Right ventricle myocardium superior (tissue), 1 donor: Measurements from ENCODE around the gene BAZ2B. TPM values are rescaled to one million over a fixed set of nuclear protein-coding genes. Genes with fewer than 3 reads are reported as not detected.
A peak's percentile ranks its signal among the peaks of the same experiment; 100 is the strongest.

Experiments used
- ATAC-seq: fragments of 200-7000 bp; cut with Tn5 transposase; one replicate; pipeline ENCODE4 v1.9.1; 2020; ENCODE audit warnings: mild to moderate bottlenecking; ENCODE audit not compliant: poor library complexity
- DNase-seq: peaks from one replicate; pipeline ENCODE4 v3.0.0-alpha.2; 2020
- intact Hi-C: fragments of 100-400 bp; cut with DNase I; formaldehyde crosslinking; loops from one replicate; pipeline ENCODE4 v1.11.2; 2022
- total RNA-seq: library from RNA; stranded (reverse); fragmentation: NEBNext Ultra II Directional; extraction: Animal tissue kit (Norgen Biotek cat#: 25700); gene quantifications from one replicate; pipeline ENCODE4 v1.2.1, GENCODE V29; 2021
- donor health status: DM: no; HTN: yes; CAD: no; lungs with severe emphysema.

The BAZ2B gene
- total RNA-seq, 1 donor from 2014 or later = 27.0 TPM

GRCh38 chr2:159298967-159299366 lies 317.4 kb downstream of the BAZ2B start:
- ATAC-seq = no peak
- DNase-seq = no peak
- intact Hi-C loops = no loop called here

- DNase-seq (no peak), ATAC-seq (no peak)
- intact Hi-C loops = no loop called here
Measured at GRCh38 chr2:159297042-159297707, 319.2 kb downstream of the BAZ2B start.

GRCh38 chr2:159292157-159292556 lies 324.2 kb downstream of the BAZ2B start:
- intact Hi-C loops = no loop called here
- DNase-seq (no peak), ATAC-seq (no peak)

- intact Hi-C loops = no loop called here
- ATAC-seq = no peak
- no peak for DNase-seq
Measured at GRCh38 chr2:159290289-159290907, 325.9 kb downstream of the BAZ2B start.

- intact Hi-C loops = no loop called here
- DNase-seq (no peak), ATAC-seq (no peak)
Measured at GRCh38 chr2:159287733-159288132, 328.6 kb downstream of the BAZ2B start.

- ATAC-seq = peak; percentile 99
- intact Hi-C loops = no loop called here
- peak; percentile 100 for DNase-seq
Measured at GRCh38 chr2:159286709-159287441, 329.5 kb downstream of the BAZ2B start.

GRCh38 chr2:159285929-159286708 lies 330.2 kb downstream of the BAZ2B start, which contains the start of gene WDSUB1:
TSS of gene WDSUB1 (minus strand) at chr2:159286703. CDS start at chr2:159283069, 3,634 bp downstream.
- DNase-seq (peak; percentile 80), ATAC-seq (peak; percentile 65)
- intact Hi-C loops = no loop called here

- ATAC-seq (no peak), DNase-seq (no peak)
- intact Hi-C loops = no loop called here
Measured at GRCh38 chr2:159285433-159285832, 330.9 kb downstream of the BAZ2B start.

- DNase-seq (no peak), ATAC-seq (no peak)
Measured at GRCh38 chr2:159283529-159283928, 332.8 kb downstream of the BAZ2B start.

GRCh38 chr2:159281002-159281401 lies 335.3 kb downstream of the BAZ2B start:
- intact Hi-C loops = no loop called here
- DNase-seq = no peak
- no peak for ATAC-seq

More at GRCh38 chr2:159283529-159283928, 332.8 kb downstream of the BAZ2B start:
- intact Hi-C loops = no loop called here

GRCh38 chr2:159279700-159280099 lies 336.6 kb downstream of the BAZ2B start:
- intact Hi-C loops = no loop called here
- ATAC-seq (no peak), DNase-seq (no peak)

- intact Hi-C loops = no loop called here
- ATAC-seq = no peak
- no peak for DNase-seq
Measured at GRCh38 chr2:159275111-159275510, 341.2 kb downstream of the BAZ2B start.

GRCh38 chr2:159272156-159272555 lies 344.2 kb downstream of the BAZ2B start:
- ATAC-seq (no peak), DNase-seq (no peak)
- intact Hi-C loops = no loop called here

GRCh38 chr2:159270744-159271379 lies 345.5 kb downstream of the BAZ2B start:
- ATAC-seq (no peak), DNase-seq (no peak)
- intact Hi-C loops = no loop called here

Other genes starting within 250 kb of the BAZ2B start
- 70.7 TPM for gene MARCHF7, start 96.0 kb upstream of the BAZ2B start, total RNA-seq
- gene CD302, start 181.7 kb upstream of the BAZ2B start, total RNA-seq = 19.7 TPM